ENCODE results near the gene ETS1. TPM values are rescaled to one million over a fixed set of nuclear protein-coding genes. Genes with fewer than 3 reads are reported as not detected.

ETS1 gene
- total and polyA plus RNA-seq, 2 experiments from 2014 or later = 1.7 to 10.2 TPM

GRCh38 chr11:128527046-128527445, 60.3 kb downstream of the ETS1 start:
- Histone ChIP-seq H3K4me1 (ENCODE audit: low read depth) (no peaks in the 10 kb centered on the region), H3K9me3 (ENCODE audit: low read depth) (no peaks in the 10 kb centered on the region), H3K27me3 (peaks cover 56% of the 10 kb centered on the region), H3K36me3 (no peaks in the 10 kb centered on the region), H3K4me3 (no peak overlapping the region), H3K27ac (no peak overlapping the region)
- TF ChIP-seq CTCF (IDR thresholded peaks at IDR 0.05; ENCODE audit: low read depth, low read length) = no peak
- DNase-seq (ENCODE audit: low read depth in 1 of 2, low spot score in 1 of 2) = no peak

GRCh38 chr11:128525411-128526243, 61.7 kb downstream of the ETS1 start:
- DNase-seq (ENCODE audit: low read depth in 1 of 2, low spot score in 1 of 2) = no peak
- H3K4me3 ChIP-seq = no peak overlapping the region
- H3K4me1 ChIP-seq (ENCODE audit: low read depth) = no peaks in the 10 kb centered on the region
- no peak overlapping the region for H3K27ac ChIP-seq
- TF ChIP-seq CTCF (IDR thresholded peaks at IDR 0.05; ENCODE audit: low read depth, low read length) = no peak
- peaks cover 51% of the 10 kb centered on the region for H3K27me3 ChIP-seq
- H3K9me3 ChIP-seq (ENCODE audit: low read depth) = no peaks in the 10 kb centered on the region
- no peaks in the 10 kb centered on the region for H3K36me3 ChIP-seq

GRCh38 chr11:128524172-128524571, 63.2 kb downstream of the ETS1 start:
- Histone ChIP-seq H3K36me3 (no peaks in the 10 kb centered on the region), H3K27ac (no peak overlapping the region), H3K27me3 (peaks cover 46% of the 10 kb centered on the region), H3K4me3 (no peak overlapping the region), H3K4me1 (ENCODE audit: low read depth) (peaks cover under 1% of the 10 kb centered on the region), H3K9me3 (ENCODE audit: low read depth) (no peaks in the 10 kb centered on the region)
- DNase-seq (ENCODE audit: low read depth in 1 of 2, low spot score in 1 of 2) = peak in 1 of 2 donors; percentile 65
- peak; percentile 10 for TF ChIP-seq CTCF (IDR thresholded peaks at IDR 0.05; ENCODE audit: low read depth, low read length)

- Histone ChIP-seq H3K27me3 (peaks cover 41% of the 10 kb centered on the region), H3K4me1 (ENCODE audit: low read depth) (peaks cover 5% of the 10 kb centered on the region), H3K9me3 (ENCODE audit: low read depth) (no peaks in the 10 kb centered on the region), H3K36me3 (no peaks in the 10 kb centered on the region), H3K4me3 (no peak overlapping the region), H3K27ac (no peak overlapping the region)
- TF ChIP-seq CTCF (IDR thresholded peaks at IDR 0.05; ENCODE audit: low read depth, low read length) = no peak
- DNase-seq (ENCODE audit: low read depth in 1 of 2, low spot score in 1 of 2) = peak in 1 of 2 donors; percentile 78
Measured at GRCh38 chr11:128523641-128524040, 63.7 kb downstream of the ETS1 start.

- no peak overlapping the region for H3K27ac ChIP-seq
- no peak for DNase-seq (ENCODE audit: low read depth in 1 of 2, low spot score in 1 of 2)
- no peak for TF ChIP-seq CTCF (IDR thresholded peaks at IDR 0.05; ENCODE audit: low read depth, low read length)
- H3K4me1 ChIP-seq (ENCODE audit: low read depth) = peaks cover 5% of the 10 kb centered on the region
- H3K27me3 ChIP-seq = peaks cover 34% of the 10 kb centered on the region
- no peaks in the 10 kb centered on the region for H3K36me3 ChIP-seq
- no peaks in the 10 kb centered on the region for H3K9me3 ChIP-seq (ENCODE audit: low read depth)
- H3K4me3 ChIP-seq = peak overlapping the region; percentile 36
Measured at GRCh38 chr11:128522943-128523518, 64.3 kb downstream of the ETS1 start.
